PC-9 (cell line): Measurements from ENCODE around the gene CACNA1D. TPM values are rescaled to one million over a fixed set of nuclear protein-coding genes. Genes with fewer than 3 reads are reported as not detected.

ENCODE experiments used
- BruUV-seq: library from RNA; stranded (reverse); fragments of 400-500 nt; replicated peaks from 2 replicates; lab custom pipeline; 2021; lab: Mats Ljungman, UMichigan
- CTCF ChIA-PET: fragments of 300-600 bp; sonication (Branson Sonifier 250); formaldehyde crosslinking; loops from one replicate; lab custom pipeline; 2022; ENCODE audit warnings: antibody characterized with exemption; lab: Charles Lee
- POLR2A ChIA-PET: fragments of 300-600 bp; sonication (Branson Sonifier 250); formaldehyde crosslinking; loops from one replicate; lab custom pipeline; 2022; ENCODE audit warnings: antibody characterized with exemption; ENCODE audit not compliant: unreplicated experiment; lab: Charles Lee
- DNase-seq, 2 experiments: peaks; one replicate each; pipeline versions ENCODE4 v3.0.0 to v3.0.0-alpha.2; 2015 to 2022; ENCODE audit warnings: mixed read lengths in 1 of 2
- H2AFZ ChIP-seq: fragments of 200-600 bp; sonication (generic); 2 replicates; pipeline ENCODE4 v1.8.1; 2017; ENCODE audit warnings: antibody characterized with exemption
- H3F3A ChIP-seq: fragments of 200-600 bp; sonication (generic); 2 replicates; pipeline ENCODE4 v1.8.1; 2017; ENCODE audit warnings: antibody characterized with exemption, mild to moderate bottlenecking, low read depth; ENCODE audit not compliant: insufficient read depth
- H3K27ac ChIP-seq: fragments of 200-600 bp; sonication (generic); 2 replicates; pipeline ENCODE4 v1.6.1; 2016; ENCODE audit warnings: mixed run types
- H3K27me3 ChIP-seq: fragments of 200-600 bp; sonication (generic); 2 replicates; pipeline ENCODE4 v1.6.1; 2016; ENCODE audit warnings: low read depth, mixed run types; ENCODE audit not compliant: insufficient read depth
- H3K36me3 ChIP-seq: fragments of 200-600 bp; sonication (generic); 2 replicates; pipeline ENCODE4 v1.6.1; 2016; ENCODE audit warnings: low read depth, mixed run types
- H3K4me1 ChIP-seq: fragments of 200-600 bp; sonication (generic); replicated peaks from 2 replicates; pipeline ENCODE4 v1.6.1; 2016; ENCODE audit warnings: mixed run types; ENCODE audit not compliant: insufficient read depth
- H3K4me2 ChIP-seq: fragments of 200-600 bp; sonication (generic); 2 replicates; pipeline ENCODE4 v1.6.1; 2017; ENCODE audit warnings: mixed run types
- H3K4me3 ChIP-seq: fragments of 200-600 bp; sonication (generic); 2 replicates; pipeline ENCODE4 v1.6.1; 2016; ENCODE audit warnings: mixed run types
- H3K79me2 ChIP-seq: fragments of 200-600 bp; sonication (generic); 2 replicates; pipeline ENCODE4 v1.6.1; 2017; ENCODE audit warnings: low read depth, mixed run types
- H3K9me2 ChIP-seq: fragments of 200-600 bp; sonication (generic); 2 replicates; pipeline ENCODE4 v1.8.1; 2017; ENCODE audit warnings: mild to moderate bottlenecking; ENCODE audit not compliant: insufficient read depth
- H3K9me3 ChIP-seq: fragments of 200-600 bp; sonication (generic); 2 replicates; pipeline ENCODE4 v1.8.1; 2016; ENCODE audit warnings: low read depth; ENCODE audit not compliant: insufficient read depth
- H4K20me1 ChIP-seq: fragments of 200-600 bp; sonication (generic); 2 replicates; pipeline ENCODE4 v1.8.1; 2017; ENCODE audit not compliant: insufficient read depth
- CTCF ChIP-seq: fragments of 200-600 bp; sonication (generic); conservative IDR thresholded peaks from 2 replicates; pipeline ENCODE4 v1.6.1; 2017; ENCODE audit warnings: mixed run types, antibody characterized with exemption, mild to moderate bottlenecking, moderate library complexity
- EZH2 ChIP-seq: fragments of 200-600 bp; sonication (generic); IDR thresholded peaks from 2 replicates; pipeline ENCODE4 v1.8.0; 2017; ENCODE audit warnings: antibody characterized with exemption, low read depth
- intact Hi-C: fragments of 100-400 bp; cut with micrococcal nuclease; formaldehyde crosslinking; loops from one replicate; pipeline ENCODE4 v1.10.0; 2022; ENCODE audit not compliant: unreplicated experiment
- total RNA-seq: library from RNA; stranded (reverse); gene quantifications from 2 replicates; pipeline ENCODE4 v1.2.3, GENCODE V29; 2021

The CACNA1D gene
- total RNA-seq, 1 experiment from 2014 or later: not detected

GRCh38 chr3:53604232-53604631 lies 109.8 kb downstream of the CACNA1D start:
- no peak for TF ChIP-seq EZH2
- no peak for TF ChIP-seq CTCF
- H3K27me3 ChIP-seq: peaks cover 25% of the 10 kb centered on the region; the same call in 1 of the 2 replicates
- H3K9me3 ChIP-seq: no peaks in the 10 kb centered on the region
- intact Hi-C loops: no loop called here
- H4K20me1 ChIP-seq: no peaks in the 10 kb centered on the region
- DNase-seq: no peak
- no peak overlapping the region for H3K4me3 ChIP-seq
- H3K9me2 ChIP-seq: no peaks in the 10 kb centered on the region
- POLR2A ChIA-PET: no interaction called here
- no peaks in the 10 kb centered on the region for H3K79me2 ChIP-seq
- no peak overlapping the region for H3K27ac ChIP-seq
- BruUV-seq: no TSS peak
- CTCF ChIA-PET: no interaction called here
- H3K4me1 ChIP-seq: no peaks in the 10 kb centered on the region
- H3K36me3 ChIP-seq: no peaks in the 10 kb centered on the region
- H3K4me2 ChIP-seq: no peak overlapping the region
- H3F3A ChIP-seq: no peaks in the 10 kb centered on the region
- H2AFZ ChIP-seq: no peak overlapping the region

- no peak overlapping the region for H3K4me3 ChIP-seq
- H3K36me3 ChIP-seq: no peaks in the 10 kb centered on the region
- H3K79me2 ChIP-seq: no peaks in the 10 kb centered on the region
- TF ChIP-seq CTCF: no peak
- no peak for TF ChIP-seq EZH2
- ChIA-PET CTCF (no interaction called here), POLR2A (no interaction called here)
- DNase-seq: no peak
- no peak overlapping the region for H3K4me2 ChIP-seq
- no peaks in the 10 kb centered on the region for H3K9me3 ChIP-seq
- intact Hi-C loops: no loop called here
- H4K20me1 ChIP-seq: no peaks in the 10 kb centered on the region
- H3K27me3 ChIP-seq: peaks cover 10% of the 10 kb centered on the region; the same call in 1 of the 2 replicates
- BruUV-seq: no TSS peak
- H2AFZ ChIP-seq: no peak overlapping the region
- no peaks in the 10 kb centered on the region for H3K9me2 ChIP-seq
- no peaks in the 10 kb centered on the region for H3F3A ChIP-seq
- no peaks in the 10 kb centered on the region for H3K4me1 ChIP-seq
- no peak overlapping the region for H3K27ac ChIP-seq
These were observed 112.4 kb downstream of the CACNA1D start for GRCh38 chr3:53606793-53607192.

- H3K27ac ChIP-seq: no peak overlapping the region
- H3K4me1 ChIP-seq: no peaks in the 10 kb centered on the region
- DNase-seq: no peak
- TF ChIP-seq CTCF (no peak), EZH2 (no peak)
- no TSS peak for BruUV-seq
- H2AFZ ChIP-seq: no peak overlapping the region
- intact Hi-C loops: no loop called here
- no peak overlapping the region for H3K4me3 ChIP-seq
- H4K20me1 ChIP-seq: no peaks in the 10 kb centered on the region
- ChIA-PET CTCF (no interaction called here), POLR2A (no interaction called here)
- no peaks in the 10 kb centered on the region for H3K9me2 ChIP-seq
- H3K4me2 ChIP-seq: no peak overlapping the region
- no peaks in the 10 kb centered on the region for H3K79me2 ChIP-seq
- H3K9me3 ChIP-seq: no peaks in the 10 kb centered on the region
- H3K36me3 ChIP-seq: no peaks in the 10 kb centered on the region
- no peaks in the 10 kb centered on the region for H3F3A ChIP-seq
- H3K27me3 ChIP-seq: peaks cover 25% of the 10 kb centered on the region
These were observed 118.1 kb downstream of the CACNA1D start for GRCh38 chr3:53612508-53612907.
